H1 (cell line): ENCODE results near the gene TSSC4. TPM values are rescaled to one million over a fixed set of nuclear protein-coding genes. Genes with fewer than 3 reads are reported as not detected.
A peak's percentile ranks its signal among the peaks of the same experiment; 100 is the strongest.

Experiments
- CTCF ChIA-PET: fragments of 300-600 bp; sonication (Branson Sonifier 250); formaldehyde crosslinking; loops from one replicate; lab custom pipeline; 2021; ENCODE audit not compliant: partially characterized antibody; lab: Charles Lee
- POLR2A ChIA-PET: fragments of 300-600 bp; sonication (Branson Sonifier 250); formaldehyde crosslinking; loops from one replicate; lab custom pipeline; 2021; ENCODE audit warnings: inconsistent platforms; ENCODE audit not compliant: partially characterized antibody; lab: Charles Lee
- DNase-seq, 2 experiments: peaks; one replicate each; pipeline versions ENCODE4 v3.0.0 to v3.0.0-alpha.2; 2010 to 2022; ENCODE audit warnings: low spot score in 2 of 2, low read depth in 1 of 2, mixed read lengths in 1 of 2
- FAIRE-seq: peaks from 2 replicates; lab custom pipeline; 2011; peaks lifted over from hg19 to GRCh38; lab: Jason Lieb, UNC
- H2AFZ ChIP-seq: 2 replicates; pipeline ENCODE4 v1.8.1; 2012; ENCODE audit warnings: low read length, inconsistent platforms
- H2AK5ac ChIP-seq: 2 replicates; pipeline ENCODE4 v1.6.1; 2013; ENCODE audit warnings: low read depth, low read length
- H2BK120ac ChIP-seq: replicated peaks from 2 replicates; pipeline ENCODE3; 2013; ENCODE audit warnings: low read depth, low read length, inconsistent platforms
- H2BK12ac ChIP-seq: 2 replicates; pipeline ENCODE4 v1.6.1; 2013; ENCODE audit warnings: low read depth, low read length
- H2BK15ac ChIP-seq: 2 replicates; pipeline ENCODE4 v1.6.1; 2013; ENCODE audit warnings: low read length
- H2BK20ac ChIP-seq: 2 replicates; pipeline ENCODE4 v1.6.1; 2013; ENCODE audit warnings: low read length
- H2BK5ac ChIP-seq: 2 replicates; pipeline ENCODE4 v1.6.1; 2013; ENCODE audit warnings: low read depth, low read length
- H3K14ac ChIP-seq: 2 replicates; pipeline ENCODE4 v1.6.1; 2013; ENCODE audit warnings: inconsistent platforms; ENCODE audit not compliant: insufficient read length
- H3K18ac ChIP-seq: 2 replicates; pipeline ENCODE4 v1.6.1; 2013; ENCODE audit warnings: low read length; ENCODE audit errors: extremely low read depth
- H3K23ac ChIP-seq: 2 replicates; pipeline ENCODE4 v1.6.1; 2013; ENCODE audit warnings: inconsistent platforms; ENCODE audit not compliant: insufficient read length
- H3K23me2 ChIP-seq: 2 replicates; pipeline ENCODE4 v1.6.1; 2013; ENCODE audit warnings: low read depth, low read length
- H3K27ac ChIP-seq: 2 replicates; pipeline ENCODE4 v1.6.1; 2011; ENCODE audit warnings: low read depth, low read length, inconsistent platforms
- H3K27me3 ChIP-seq, 4 experiments: replicated peaks in 1 of 4; 1 replicate in 1 of 4; 2 replicates in 3 of 4; pipeline versions ENCODE4 v1.6.1 to v1.8.1; 2011 to 2013; ENCODE audit warnings: low read length in 3 of 4, mild to moderate bottlenecking in 3 of 4, inconsistent platforms in 2 of 4, mixed read lengths in 2 of 4, moderate library complexity in 1 of 4; ENCODE audit not compliant: control insufficient read depth in 3 of 4, insufficient read depth in 3 of 4; ENCODE audit errors: extremely low read depth in 1 of 4
- H3K36me3 ChIP-seq, 4 experiments: 2 replicates each; pipeline versions ENCODE4 v1.6.1 to v1.8.1; 2011 to 2013; ENCODE audit warnings: mild to moderate bottlenecking in 4 of 4, low read length in 3 of 4, moderate library complexity in 2 of 4, control low read depth in 1 of 4, inconsistent platforms in 1 of 4; ENCODE audit not compliant: insufficient read depth in 4 of 4, control insufficient read depth in 2 of 4
- H3K4ac ChIP-seq: replicated peaks from 2 replicates; pipeline ENCODE3; 2013; ENCODE audit warnings: low read length, low read depth, mixed read lengths, inconsistent platforms; ENCODE audit not compliant: insufficient read length
- H3K4me1 ChIP-seq, 4 experiments: replicated peaks in 1 of 4; 1 replicate in 1 of 4; 2 replicates in 3 of 4; pipeline versions ENCODE4 v1.6.1 to v1.8.1; 2011 to 2013; ENCODE audit warnings: low read length in 3 of 4, inconsistent platforms in 2 of 4, mixed read lengths in 1 of 4; ENCODE audit not compliant: insufficient read depth in 4 of 4, control insufficient read depth in 3 of 4
- H3K4me2 ChIP-seq, 2 experiments: 2 replicates each; pipeline versions ENCODE4 v1.6.1 to v1.8.1; 2011 to 2013; ENCODE audit warnings: low read depth in 2 of 2, low read length in 2 of 2, control low read depth in 1 of 2, inconsistent platforms in 1 of 2, mild to moderate bottlenecking in 1 of 2; ENCODE audit not compliant: insufficient read depth in 1 of 2
- H3K4me3 ChIP-seq, 4 experiments: fragments of 200-600, 300-600 bp in 1 of 4; sonication (generic), shearing (Covaris generic), sonication (Bioruptor Twin) in 1 of 4; 2 replicates each; pipeline versions ENCODE4 v1.5.1 to v1.8.1; 2011 to 2016; ENCODE audit warnings: low read length in 4 of 4, low read depth in 3 of 4, control low read depth in 2 of 4, inconsistent platforms in 2 of 4, mild to moderate bottlenecking in 2 of 4, mixed read lengths in 1 of 4, moderate library complexity in 1 of 4; ENCODE audit not compliant: insufficient read depth in 2 of 4; ENCODE audit errors: extremely low read depth in 1 of 4
- H3K56ac ChIP-seq: replicated peaks from 2 replicates; pipeline ENCODE3; 2013; ENCODE audit warnings: low read depth, mild to moderate bottlenecking, mixed read lengths, low read length, inconsistent platforms; ENCODE audit not compliant: insufficient read length
- H3K79me1 ChIP-seq: 2 replicates; pipeline ENCODE4 v1.6.1; 2013; ENCODE audit warnings: low read depth, low read length, control low read depth
- H3K79me2 ChIP-seq, 2 experiments: 2 replicates each; pipeline versions ENCODE4 v1.6.1 to v1.8.1; 2012 to 2013; ENCODE audit warnings: low read length in 2 of 2, mild to moderate bottlenecking in 2 of 2, inconsistent platforms in 1 of 2; ENCODE audit not compliant: insufficient read depth in 2 of 2, control insufficient read depth in 1 of 2
- H3K9ac ChIP-seq, 4 experiments: replicated peaks in 1 of 4; 1 replicate in 1 of 4; 2 replicates in 3 of 4; pipeline versions ENCODE4 v1.6.1 to v1.8.1; 2011 to 2013; ENCODE audit warnings: low read depth in 3 of 4, low read length in 3 of 4, control low read depth in 2 of 4, mild to moderate bottlenecking in 2 of 4, moderate library complexity in 2 of 4, inconsistent platforms in 1 of 4; ENCODE audit errors: extremely low read depth in 1 of 4
- H3K9me3 ChIP-seq, 2 experiments: 2 replicates each; pipeline versions ENCODE4 v1.6.1 to v1.8.1; 2012 to 2013; ENCODE audit warnings: mild to moderate bottlenecking in 2 of 2, moderate library complexity in 2 of 2, control low read depth in 1 of 2, inconsistent platforms in 1 of 2, low read depth in 1 of 2, low read length in 1 of 2, mixed read lengths in 1 of 2; ENCODE audit not compliant: insufficient read depth in 2 of 2
- H4K20me1 ChIP-seq, 2 experiments: replicated peaks in 1 of 2; 2 replicates each; pipeline versions ENCODE3 to v1.8.1; 2011 to 2013; ENCODE audit warnings: inconsistent platforms in 2 of 2, low read length in 2 of 2, mild to moderate bottlenecking in 1 of 2; ENCODE audit not compliant: insufficient read depth in 2 of 2, control insufficient read depth in 1 of 2
- H4K5ac ChIP-seq: 2 replicates; pipeline ENCODE4 v1.6.1; 2013; ENCODE audit warnings: low read length, low read depth, mixed read lengths, inconsistent platforms; ENCODE audit not compliant: insufficient read length
- H4K8ac ChIP-seq: 2 replicates; pipeline ENCODE4 v1.8.0; 2013; ENCODE audit warnings: mild to moderate bottlenecking, moderate library complexity, low read length, inconsistent platforms; ENCODE audit not compliant: insufficient read depth; ENCODE audit errors: extremely low read depth
- H4K91ac ChIP-seq: replicated peaks from 2 replicates; pipeline ENCODE3; 2013; ENCODE audit warnings: low read length, mixed read lengths, inconsistent platforms; ENCODE audit not compliant: insufficient read length
- CTCF ChIP-seq, 3 experiments: IDR thresholded peaks; 1 replicate in 2 of 3; 2 replicates in 1 of 3; pipeline versions ENCODE4 v1.5.1 to v1.6.1; 2011; ENCODE audit warnings: low read length in 3 of 3, mild to moderate bottlenecking in 3 of 3, inconsistent platforms in 2 of 3, low read depth in 1 of 3, moderate library complexity in 1 of 3; ENCODE audit not compliant: insufficient read depth in 1 of 3; ENCODE audit errors: control extremely low read depth in 1 of 3
- KDM1A ChIP-seq: fragments of 200-600, 300-600 bp; sonication (generic); IDR thresholded peaks from 2 replicates; pipeline ENCODE4 v1.7.1; 2016; ENCODE audit warnings: mild to moderate bottlenecking, low read length, borderline replicate concordance
- WGBS, 2 experiments: shearing (Covaris generic) in 1 of 2; methylation state at CpG; one replicate each; pipeline versions ENCODE4 v1.1.6 to v1.1.7; 2013 to 2015; ENCODE audit warnings: low lambda C conversion rate in 2 of 2, mixed read lengths in 2 of 2, inconsistent platforms in 1 of 2, low coverage in 1 of 2, missing lambda C conversion rate in 1 of 2; ENCODE audit not compliant: insufficient replicate concordance in 2 of 2, insufficient coverage in 1 of 2, insufficient read length in 1 of 2; ENCODE audit errors: extremely low coverage in 1 of 2, missing lambda C conversion rate in 1 of 2; 5-methylcytosine and 5-hydroxymethylcytosine counted together
- polyA plus RNA-seq, 7 experiments: library from polyadenylated mRNA; depleted of rRNA in 3 of 7; stranded (reverse) in 5 of 7; unstranded in 2 of 7; fragments of >200 nt in 5 of 7; fragments of 200-250 nt in 2 of 7; gene quantifications; 1 replicate in 5 of 7; 2 replicates in 1 of 7; 4 replicates in 1 of 7; pipeline versions ENCODE4 v1.2.1 to v1.2.3, GENCODE V29; 2011 to 2013; ENCODE audit warnings: missing spikeins in 2 of 7, mixed read lengths in 2 of 7
- total RNA-seq: library from RNA; stranded (reverse); fragmentation: NEBNext Ultra II Directional; extraction: Animal tissue kit (Norgen Biotek cat#: 25700); gene quantifications from 2 replicates; pipeline ENCODE4 v1.2.1, GENCODE V29; 2021

TSSC4 gene
- total and polyA plus RNA-seq, 2 of the 8 experiments (the other 6 are each of a cell fraction or from before 2014, with no cell fraction given) = 34.0 to 39.3 TPM

- H2BK15ac ChIP-seq = no peak overlapping the region
- 0 out of 7 replicates have a peak, but pooled peaks cover 0 to 2% (median 0%) of the 10 kb centered on the region in 4 experiments for H3K27me3 ChIP-seq
- no peak overlapping the region for H3K27ac ChIP-seq
- no peak overlapping the region for H2AK5ac ChIP-seq
- no peak overlapping the region for H4K91ac ChIP-seq
- ChIA-PET CTCF (interaction anchor here (0.9 to 1.8 kb wide), 5 partner anchors 13 to 181 kb away, joined by 3 to 9 read pairs (median 4); no protein-coding TSS in a partner anchor), POLR2A (interaction anchor here (3.1 kb wide), 1 partner anchor 10 kb away, joined by 34 read pairs; the partner anchor contains the start of gene CD81)
- no peak overlapping the region for H3K4me2 ChIP-seq
- WGBS, 2 experiments = 81% methylated on average over 6 of the region's 7 CpGs; no CpG with 5 or more reads in 1 of the 2 experiments
- H3K23me2 ChIP-seq = no peaks in the 10 kb centered on the region
- no peak overlapping the region for H2BK20ac ChIP-seq
- no peak overlapping the region for H2BK120ac ChIP-seq
- no peaks in the 10 kb centered on the region for H3K4me1 ChIP-seq
- H2BK5ac ChIP-seq = no peak overlapping the region
- no peak overlapping the region for H3K4ac ChIP-seq
- no peaks in the 10 kb centered on the region for H3K36me3 ChIP-seq
- no peak overlapping the region for H4K8ac ChIP-seq
- H2BK12ac ChIP-seq = no peak overlapping the region
- no peak overlapping the region for H3K18ac ChIP-seq
- no peak for DNase-seq
- H3K14ac ChIP-seq = no peak overlapping the region
- H4K5ac ChIP-seq = no peak overlapping the region
- H3K79me1 ChIP-seq = no peaks in the 10 kb centered on the region
- H3K79me2 ChIP-seq = no peaks in the 10 kb centered on the region
- H3K9ac ChIP-seq = no peak overlapping the region
- H3K23ac ChIP-seq = no peak overlapping the region
- TF ChIP-seq KDM1A (no peak), CTCF (IDR thresholded peaks at IDR 0.05; ENCODE audit: control extremely low read depth in 1 of 3, insufficient read depth in 1 of 3, low read depth in 1 of 3, low read length in 3 of 3) (peak in 1 of 3 experiments; percentile 1; a peak in 1 of 4 replicates)
- FAIRE-seq = no peak
- H2AFZ ChIP-seq = no peak overlapping the region
- peaks cover 0 to 1% of the 10 kb centered on the region in 2 experiments for H4K20me1 ChIP-seq
- H3K4me3 ChIP-seq = no peak overlapping the region
- no peak overlapping the region for H3K56ac ChIP-seq
- H3K9me3 ChIP-seq = no peaks in the 10 kb centered on the region
Measured at GRCh38 chr11:2366733-2367132, 33.8 kb upstream of the TSSC4 start.
